Gastrocnemius medialis (tissue), 4 donors: ENCODE measurements around the gene TRMT44. TPM values are rescaled to one million over a fixed set of nuclear protein-coding genes. Genes with fewer than 3 reads are reported as not detected.
A peak's percentile ranks its signal among the peaks of the same experiment; 100 is the strongest.

Experiments
- ATAC-seq, 2 donors: fragments of 150-250 bp; one replicate each; pipeline ENCODE4 v1.9.1; 2016
- DNase-seq, 2 donors: peaks; one replicate each; pipeline ENCODE4 v3.0.0-alpha.2; 2019
- H3K27ac ChIP-seq, 4 donors: fragments of 200-600 bp; sonication (generic); 1 replicate in 1 of 4; 2 replicates in 3 of 4; pipeline ENCODE4 v1.5.1; 2016 to 2018; ENCODE audit warnings: mild to moderate bottlenecking in 2 of 4, moderate library complexity in 1 of 4
- H3K27me3 ChIP-seq, 3 donors: fragments of 200-600 bp; sonication (generic) in 2 of 3; 1 replicate in 1 of 3; 2 replicates in 2 of 3; pipeline versions ENCODE4 v1.5.1 to v1.6.0; 2016 to 2019; ENCODE audit warnings: mild to moderate bottlenecking in 1 of 3, moderate library complexity in 1 of 3
- H3K36me3 ChIP-seq, 2 donors: fragments of 200-600 bp; sonication (generic) in 1 of 2; one replicate each; pipeline ENCODE4 v1.5.1; 2017 to 2018
- H3K4me1 ChIP-seq, 2 donors: fragments of 200-600 bp; sonication (generic) in 1 of 2; one replicate each; pipeline ENCODE4 v1.5.1; 2016 to 2017; ENCODE audit warnings: mild to moderate bottlenecking in 2 of 2
- H3K4me3 ChIP-seq, 4 donors: fragments of 200-600 bp; sonication (generic) in 3 of 4; 1 replicate in 1 of 4; 2 replicates in 3 of 4; pipeline ENCODE4 v1.5.1; 2016 to 2019; ENCODE audit warnings: mild to moderate bottlenecking in 2 of 4
- H3K9me3 ChIP-seq, 3 donors: fragments of 200-600 bp; sonication (generic) in 2 of 3; 1 replicate in 1 of 3; 2 replicates in 2 of 3; pipeline ENCODE4 v1.5.1; 2016 to 2019
- POLR2A ChIP-seq, 2 donors: fragments of 450-650 bp; IDR thresholded peaks; one replicate each; pipeline ENCODE4 v1.6.1; 2017; ENCODE audit warnings: antibody characterized with exemption in 2 of 2, mild to moderate bottlenecking in 2 of 2, moderate library complexity in 2 of 2
- in situ Hi-C, 4 donors: fragments of 200-750 bp; cut with MboI; loops; one replicate each; pipeline versions ENCODE4 v1.15.0 to v1.8.0; 2017; ENCODE audit warnings: low sequenced_read_pairs in 4 of 4
- intact Hi-C: fragments of 100-400 bp; cut with DNase I; formaldehyde crosslinking; loops from one replicate; pipeline ENCODE4 v1.15.1; 2023; ENCODE audit warnings: low total_unique reads
- total RNA-seq, 4 donors: library from RNA; depleted of rRNA; stranded (reverse); fragments of >200 nt; gene quantifications; one replicate each; pipeline versions ENCODE4 v1.1.0 to v1.2.3, GENCODE V29; 2016
- TF ChIP-seq, protein P1 (sequence below), 5 experiments: fragments of 450-650 bp in 3 of 5; fragments of 200-600 bp in 2 of 5; sonication (generic) in 2 of 5; IDR thresholded peaks in 4 of 5; conservative IDR thresholded peaks in 1 of 5; 1 replicate in 4 of 5; 2 replicates in 1 of 5; pipeline ENCODE4 v1.5.1; 2016 to 2019; ENCODE audit warnings: antibody characterized with exemption in 5 of 5, mild to moderate bottlenecking in 3 of 5, moderate library complexity in 3 of 5

TRMT44 gene
- total RNA-seq, 4 donors from 2014 or later = 7.5 to 16.4 (median 10.2) TPM

DNA sequence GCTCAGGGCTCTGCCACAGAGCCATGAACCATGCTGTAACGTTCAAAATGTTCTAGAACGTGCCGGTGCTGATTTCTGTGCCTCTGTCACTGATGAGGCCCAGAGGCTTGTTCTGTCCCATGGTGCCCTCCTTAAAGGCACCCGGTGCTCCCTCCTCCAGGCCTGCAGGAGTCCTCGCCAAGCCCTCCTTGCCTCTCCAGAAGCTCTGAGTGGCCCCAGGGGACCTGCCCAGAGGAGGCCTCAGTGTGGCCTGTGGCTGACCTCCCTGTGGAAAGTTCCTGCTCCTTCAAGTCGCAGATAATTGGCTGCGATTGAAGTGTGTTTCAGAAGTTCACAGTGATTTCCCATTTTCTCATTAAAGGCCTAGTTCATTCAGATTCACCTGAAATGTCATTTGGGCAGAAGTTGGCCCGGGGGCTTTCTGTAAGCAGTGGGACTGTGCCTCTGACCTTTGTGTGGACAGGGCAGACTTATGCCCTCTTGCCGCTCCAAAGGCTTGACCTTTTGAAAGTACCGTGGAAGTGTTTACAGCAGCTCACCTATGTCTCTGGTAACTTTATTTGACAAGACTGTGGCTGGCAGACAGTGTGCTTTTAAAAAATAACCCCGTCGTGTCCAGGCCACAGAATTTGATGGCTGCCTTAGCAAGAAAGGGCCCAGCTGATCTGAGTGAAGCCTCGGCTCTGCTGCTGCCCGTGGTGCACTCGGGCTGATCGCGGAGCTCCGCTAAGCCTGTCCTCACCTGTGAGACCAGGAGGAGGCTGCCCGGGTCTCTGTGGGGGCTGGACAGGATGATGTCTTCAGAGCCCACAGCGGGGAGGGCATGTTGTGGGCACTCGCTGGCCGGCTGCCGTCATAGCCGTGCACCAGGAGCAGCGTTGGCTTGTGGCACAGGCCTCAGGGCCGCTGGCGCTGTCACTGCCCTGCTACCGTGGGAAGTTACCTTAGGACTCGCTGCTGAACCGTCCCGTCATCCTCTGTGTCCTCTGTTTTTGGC, 25.3 kb downstream of the TRMT44 start:
- no peak for ATAC-seq
- DNase-seq = no peak
- Histone ChIP-seq H3K27ac (no peak overlapping the region), H3K27me3 (no peaks in the 10 kb centered on the region), H3K36me3 (peaks cover 0 to 55% of the 10 kb centered on the region in 2 donors), H3K9me3 (no peaks in the 10 kb centered on the region), H3K4me1 (no peaks in the 10 kb centered on the region), H3K4me3 (no peak overlapping the region)
- TF ChIP-seq, protein P1, sequence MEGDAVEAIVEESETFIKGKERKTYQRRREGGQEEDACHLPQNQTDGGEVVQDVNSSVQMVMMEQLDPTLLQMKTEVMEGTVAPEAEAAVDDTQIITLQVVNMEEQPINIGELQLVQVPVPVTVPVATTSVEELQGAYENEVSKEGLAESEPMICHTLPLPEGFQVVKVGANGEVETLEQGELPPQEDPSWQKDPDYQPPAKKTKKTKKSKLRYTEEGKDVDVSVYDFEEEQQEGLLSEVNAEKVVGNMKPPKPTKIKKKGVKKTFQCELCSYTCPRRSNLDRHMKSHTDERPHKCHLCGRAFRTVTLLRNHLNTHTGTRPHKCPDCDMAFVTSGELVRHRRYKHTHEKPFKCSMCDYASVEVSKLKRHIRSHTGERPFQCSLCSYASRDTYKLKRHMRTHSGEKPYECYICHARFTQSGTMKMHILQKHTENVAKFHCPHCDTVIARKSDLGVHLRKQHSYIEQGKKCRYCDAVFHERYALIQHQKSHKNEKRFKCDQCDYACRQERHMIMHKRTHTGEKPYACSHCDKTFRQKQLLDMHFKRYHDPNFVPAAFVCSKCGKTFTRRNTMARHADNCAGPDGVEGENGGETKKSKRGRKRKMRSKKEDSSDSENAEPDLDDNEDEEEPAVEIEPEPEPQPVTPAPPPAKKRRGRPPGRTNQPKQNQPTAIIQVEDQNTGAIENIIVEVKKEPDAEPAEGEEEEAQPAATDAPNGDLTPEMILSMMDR (IDR thresholded peaks at IDR 0.05 in 4 of 5, conservative IDR thresholded peaks at IDR 0.05 in 1 of 5) = no peak
- TF ChIP-seq POLR2A (IDR thresholded peaks at IDR 0.05) = no peak
- intact Hi-C loops = no loop called here
- in situ Hi-C loops = loop anchor here in 1 of 4 donors (10.0 kb wide), 1 partner anchor 129 kb away; the partner anchor contains the start of gene CPZ

DNA sequence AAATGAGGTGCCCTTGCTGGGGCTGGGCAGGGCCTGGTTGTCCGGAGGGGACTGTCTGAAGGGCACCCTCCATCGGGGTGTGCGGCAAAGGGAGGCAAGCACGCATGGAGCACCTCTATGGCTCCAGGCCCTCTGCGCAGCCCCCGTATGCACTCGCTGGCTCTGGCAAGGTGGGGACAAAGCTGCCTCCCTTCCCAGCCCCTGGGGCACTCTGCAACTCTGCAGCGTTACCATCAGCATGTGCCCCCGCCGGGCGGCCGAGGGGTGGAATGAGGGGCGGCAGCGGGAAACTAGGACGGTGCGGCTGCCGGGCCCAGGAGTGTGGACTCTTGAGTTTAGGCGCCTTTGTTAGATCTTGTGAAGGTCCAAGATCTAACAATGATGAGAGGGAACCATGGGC, 26.4 kb downstream of the TRMT44 start:
- ATAC-seq = no peak
- in situ Hi-C loops = loop anchor here in 1 of 4 donors (10.0 kb wide), 1 partner anchor 128 kb away; the partner anchor contains the start of gene CPZ
- intact Hi-C loops = no loop called here

DNA sequence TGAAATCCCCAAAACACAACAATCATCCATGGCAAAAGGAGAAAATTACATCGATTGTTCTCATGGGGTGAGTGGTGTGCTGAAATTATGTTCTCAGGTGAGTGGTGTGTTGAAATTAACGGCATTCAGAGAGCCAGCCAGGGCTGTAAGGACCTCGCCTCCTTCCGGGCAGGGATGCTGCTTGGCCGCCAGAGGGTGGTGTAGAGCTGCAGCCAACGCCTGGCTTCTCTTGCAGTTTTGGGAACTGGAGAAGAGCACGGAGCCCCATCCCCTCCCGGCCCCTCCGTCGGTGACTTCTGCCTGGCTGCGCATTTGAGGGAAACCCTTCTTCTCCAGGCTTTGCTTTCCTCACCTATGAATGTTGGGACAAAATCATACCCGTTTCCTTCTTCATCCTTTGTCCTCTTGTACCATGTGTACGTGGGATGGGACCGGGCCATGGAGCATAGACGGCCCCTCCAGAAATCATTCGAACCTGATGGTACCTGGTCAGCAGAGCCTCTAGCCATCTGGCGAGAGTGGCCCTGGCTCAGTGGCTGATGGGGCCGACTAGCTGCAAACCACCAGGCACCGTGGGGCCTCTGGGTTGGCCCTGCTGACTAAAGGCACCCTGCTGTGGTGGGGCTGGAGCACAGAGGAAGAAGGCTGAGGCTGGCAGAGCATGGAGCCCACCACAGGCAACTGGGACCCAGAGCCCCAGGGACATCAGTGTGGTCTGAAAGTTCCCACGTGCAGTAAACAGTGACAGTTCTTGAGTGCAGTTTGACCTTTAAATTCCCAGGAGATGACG, 28.4 kb downstream of the TRMT44 start:
- peak; percentile 40 to 72 for ATAC-seq
- H3K36me3 ChIP-seq = peaks cover 0 to 44% of the 10 kb centered on the region in 2 donors
- H3K4me3 ChIP-seq = no peak overlapping the region
- TF ChIP-seq POLR2A (IDR thresholded peaks at IDR 0.05) = no peak
- TF ChIP-seq, protein P1 (IDR thresholded peaks at IDR 0.05 in 4 of 5, conservative IDR thresholded peaks at IDR 0.05 in 1 of 5) = peak; percentile 50 to 78 (median 71)
- in situ Hi-C loops = loop anchor here in 1 of 4 donors (10.0 kb wide), 1 partner anchor 126 kb away; the partner anchor contains the start of gene CPZ
- peak in 1 of 2 donors; percentile 35 for DNase-seq
- no peaks in the 10 kb centered on the region for H3K27me3 ChIP-seq
- intact Hi-C loops = loop anchor here (2.0 kb wide), 1 partner anchor 126 kb away; no protein-coding TSS in a partner anchor
- H3K4me1 ChIP-seq = no peaks in the 10 kb centered on the region
- H3K27ac ChIP-seq = no peak overlapping the region
- no peaks in the 10 kb centered on the region for H3K9me3 ChIP-seq

More for the DNA sequence above, 26.4 kb downstream of the TRMT44 start:
- H3K36me3 ChIP-seq = peaks cover 0 to 48% of the 10 kb centered on the region in 2 donors
- no peak for TF ChIP-seq POLR2A (IDR thresholded peaks at IDR 0.05)
- TF ChIP-seq, protein P1 (IDR thresholded peaks at IDR 0.05 in 4 of 5, conservative IDR thresholded peaks at IDR 0.05 in 1 of 5) = no peak
- no peak for DNase-seq
- no peak overlapping the region for H3K4me3 ChIP-seq
- no peaks in the 10 kb centered on the region for H3K9me3 ChIP-seq
- H3K27ac ChIP-seq = no peak overlapping the region
- no peaks in the 10 kb centered on the region for H3K27me3 ChIP-seq
- H3K4me1 ChIP-seq = no peaks in the 10 kb centered on the region

DNA sequence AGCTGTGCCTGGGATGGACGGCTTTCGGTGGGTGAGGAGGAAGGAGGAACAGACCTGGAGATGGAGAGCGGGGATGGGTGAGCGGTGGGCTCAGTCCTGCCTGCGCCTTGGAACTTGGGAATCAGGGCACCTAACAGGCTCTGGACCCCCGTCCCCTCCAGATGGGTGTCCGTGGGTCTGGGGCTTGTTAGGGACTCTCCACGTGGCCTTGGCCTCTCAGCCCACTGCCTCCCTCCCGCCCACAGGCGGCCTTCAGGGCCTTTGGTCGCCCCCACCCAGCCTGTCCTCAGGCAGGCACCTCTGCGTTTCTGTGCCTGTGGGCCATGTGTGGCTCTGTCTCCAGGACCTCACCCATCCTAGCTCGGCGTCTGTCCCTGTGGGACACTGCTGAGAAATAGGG, 29.0 kb downstream of the TRMT44 start:
- no peak overlapping the region for H3K4me3 ChIP-seq
- H3K36me3 ChIP-seq = peaks cover 0 to 41% of the 10 kb centered on the region in 2 donors
- H3K9me3 ChIP-seq = no peaks in the 10 kb centered on the region

More for the DNA sequence above, 29.0 kb downstream of the TRMT44 start:
- intact Hi-C loops (loop anchor here (2.0 kb wide), 1 partner anchor 125 kb away; no protein-coding TSS in a partner anchor), in situ Hi-C loops (loop anchor here in 1 of 4 donors (10.0 kb wide), 1 partner anchor 125 kb away; the partner anchor contains the start of gene CPZ)
- DNase-seq = no peak
- Histone ChIP-seq H3K4me1 (no peaks in the 10 kb centered on the region), H3K27ac (no peak overlapping the region), H3K27me3 (no peaks in the 10 kb centered on the region)
- no peak for ATAC-seq
- no peak for TF ChIP-seq POLR2A (IDR thresholded peaks at IDR 0.05)
- TF ChIP-seq, protein P1 (IDR thresholded peaks at IDR 0.05 in 4 of 5, conservative IDR thresholded peaks at IDR 0.05 in 1 of 5) = no peak
